HG03280 (cell line): ENCODE results near the gene INF2.

Experiments
- ATAC-seq: cut with Tn5 transposase; IDR thresholded peaks from one replicate; pipeline ENCODE4 v1.9.1; 2021; ENCODE audit warnings: mild to moderate bottlenecking, moderate library complexity; ENCODE audit not compliant: unreplicated experiment

INF2 gene

GRCh38 chr14:104673481-104673880 is 15.9 kb upstream of the INF2 start:
- ATAC-seq = no peak

GRCh38 chr14:104675447-104675846 is 14.0 kb upstream of the INF2 start:
- no peak for ATAC-seq

- ATAC-seq = no peak
Observed at GRCh38 chr14:104676130-104676693, 13.2 kb upstream of the INF2 start.

- no peak for ATAC-seq
Observed at GRCh38 chr14:104676694-104677511, 12.5 kb upstream of the INF2 start.

GRCh38 chr14:104677512-104678332 is 11.7 kb upstream of the INF2 start:
- ATAC-seq = peak; percentile 50

GRCh38 chr14:104678346-104678745 is 11.1 kb upstream of the INF2 start:
- ATAC-seq = no peak

GRCh38 chr14:104678901-104679705 is 10.3 kb upstream of the INF2 start:
- ATAC-seq = no peak

GRCh38 chr14:104680056-104680805 is 9.2 kb upstream of the INF2 start:
- ATAC-seq = no peak

- ATAC-seq = peak; percentile 36
Observed at GRCh38 chr14:104680806-104681688, 8.4 kb upstream of the INF2 start.

- ATAC-seq = no peak
Observed at GRCh38 chr14:104681689-104682074, 7.7 kb upstream of the INF2 start.

- ATAC-seq = no peak
Observed at GRCh38 chr14:104682107-104682593, 7.3 kb upstream of the INF2 start.

- ATAC-seq = no peak
Observed at GRCh38 chr14:104683653-104684448, 5.6 kb upstream of the INF2 start.

GRCh38 chr14:104684449-104684821 is 5.0 kb upstream of the INF2 start:
- ATAC-seq = no peak

GRCh38 chr14:104685216-104685997 is 4.0 kb upstream of the INF2 start:
- ATAC-seq = no peak

- ATAC-seq = no peak
Observed at GRCh38 chr14:104685998-104686610, 3.3 kb upstream of the INF2 start.

- ATAC-seq = no peak
Observed at GRCh38 chr14:104686624-104687517, 2.5 kb upstream of the INF2 start.
